Natural killer cell treated with Interleukin-12 subunit alpha and Interleukin-12 subunit beta and Interleukin-15 and Interleukin-18, amount 100 ng/mL, for 72 hours (primary cell): ENCODE measurements around the gene SORCS2. TPM values are rescaled to one million over a fixed set of nuclear protein-coding genes. Genes with fewer than 3 reads are reported as not detected.
"Not testable (repeated sequence)": the region's sequence is repeated elsewhere in the genome, so short reads cannot be mapped to it uniquely, and the experiment has no call there.

Source experiments
- ATAC-seq, 2 donors: fragments of 150-1000 bp; cut with Tn5 transposase in 1 of 2; sonication (Bioruptor Pico), chemical (Tn5 transposase) in 1 of 2; 2 replicates each; pipeline ENCODE4 v1.10.0; 2021
- DNase-seq: peaks from one replicate; pipeline ENCODE4 v3.0.0; 2022; ENCODE audit warnings: low spot score
- H3K27ac Mint-ChIP-seq, 2 donors: 1 replicate in 1 of 2; 2 replicates in 1 of 2; pipeline ENCODE4 v1.8.0; 2022; ENCODE audit warnings: mixed read lengths in 2 of 2, mild to moderate bottlenecking in 1 of 2, moderate library complexity in 1 of 2
- H3K27me3 Mint-ChIP-seq, 2 donors: 1 replicate in 1 of 2; 2 replicates in 1 of 2; pipeline ENCODE4 v1.8.0; 2022; ENCODE audit warnings: mixed read lengths in 2 of 2
- H3K36me3 Mint-ChIP-seq: one replicate; pipeline ENCODE4 v1.8.0; 2022; ENCODE audit warnings: mixed read lengths
- H3K4me1 Mint-ChIP-seq, 2 donors: 1 replicate in 1 of 2; 2 replicates in 1 of 2; pipeline ENCODE4 v1.8.0; 2022; ENCODE audit warnings: low read depth in 2 of 2, mixed read lengths in 2 of 2, mild to moderate bottlenecking in 1 of 2
- H3K4me3 Mint-ChIP-seq: one replicate; pipeline ENCODE4 v1.8.0; 2022; ENCODE audit warnings: mixed read lengths
- H3K9me3 Mint-ChIP-seq: 2 replicates; pipeline ENCODE4 v1.8.0; 2022; ENCODE audit warnings: mixed read lengths
- total RNA-seq, 2 donors: library from RNA; stranded (reverse); gene quantifications; one replicate each; pipeline ENCODE4 v1.2.3, GENCODE V29; 2022

Gene SORCS2
- total RNA-seq, 2 donors from 2014 or later = 0.17 to 0.21 TPM

DNA sequence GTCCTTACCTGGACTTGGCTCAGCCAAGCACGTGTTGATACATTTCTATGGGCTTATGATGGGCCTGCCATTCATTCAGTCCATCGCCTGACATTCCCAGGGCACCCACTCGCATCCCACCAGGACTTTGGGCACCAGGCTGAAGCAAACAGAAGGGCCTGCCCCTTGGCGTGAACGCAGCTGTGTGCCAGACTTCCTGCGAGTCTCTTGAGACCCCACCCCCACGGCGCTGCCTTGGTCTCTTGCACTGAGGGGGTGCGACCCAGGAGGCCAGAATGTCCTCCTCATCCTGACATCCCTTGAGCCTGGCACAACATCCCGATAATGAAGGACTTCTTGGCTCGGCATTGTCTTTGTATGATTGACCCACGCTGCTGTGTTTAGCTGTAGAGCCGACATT is 243.9 kb downstream of the SORCS2 start:
- no peak overlapping the region for H3K4me3 Mint-ChIP-seq
- DNase-seq = no peak
- H3K27me3 Mint-ChIP-seq = peaks cover 32 to 34% of the 10 kb centered on the region in 2 donors

DNA sequence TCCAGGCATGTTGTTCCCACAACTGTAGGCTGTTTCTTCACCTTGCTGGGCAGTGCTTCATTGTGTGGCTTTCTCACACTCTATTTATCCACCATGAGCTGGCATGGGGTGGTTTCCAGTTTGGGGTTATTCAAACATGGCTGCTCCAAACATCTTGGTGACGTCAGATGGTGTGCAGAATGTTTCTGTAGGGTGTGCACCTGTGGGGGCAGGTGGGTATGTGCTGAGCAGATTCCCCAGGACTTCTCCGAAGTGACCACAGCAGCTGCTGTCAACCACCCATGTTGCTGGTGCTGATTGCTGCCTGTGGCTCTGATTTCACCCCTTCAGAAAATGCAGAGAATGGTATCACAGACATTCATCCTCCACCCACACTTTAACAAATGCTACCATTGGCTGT is 247.4 kb downstream of the SORCS2 start:
- Mint-ChIP-seq H3K36me3 (no peaks in the 10 kb centered on the region), H3K27ac (no peak overlapping the region), H3K4me1 (peaks cover 10 to 17% of the 10 kb centered on the region in 2 donors), H3K27me3 (peaks cover 44 to 45% of the 10 kb centered on the region in 2 donors), H3K4me3 (no peak overlapping the region), H3K9me3 (no peaks in the 10 kb centered on the region)
- DNase-seq = no peak
- no peak for ATAC-seq

More for the DNA sequence above, 243.9 kb downstream of the SORCS2 start:
- no peak for ATAC-seq
- no peak overlapping the region for H3K27ac Mint-ChIP-seq
- H3K9me3 Mint-ChIP-seq = no peaks in the 10 kb centered on the region
- no peaks in the 10 kb centered on the region for H3K36me3 Mint-ChIP-seq
- H3K4me1 Mint-ChIP-seq = peaks cover 10 to 14% of the 10 kb centered on the region in 2 donors

DNA sequence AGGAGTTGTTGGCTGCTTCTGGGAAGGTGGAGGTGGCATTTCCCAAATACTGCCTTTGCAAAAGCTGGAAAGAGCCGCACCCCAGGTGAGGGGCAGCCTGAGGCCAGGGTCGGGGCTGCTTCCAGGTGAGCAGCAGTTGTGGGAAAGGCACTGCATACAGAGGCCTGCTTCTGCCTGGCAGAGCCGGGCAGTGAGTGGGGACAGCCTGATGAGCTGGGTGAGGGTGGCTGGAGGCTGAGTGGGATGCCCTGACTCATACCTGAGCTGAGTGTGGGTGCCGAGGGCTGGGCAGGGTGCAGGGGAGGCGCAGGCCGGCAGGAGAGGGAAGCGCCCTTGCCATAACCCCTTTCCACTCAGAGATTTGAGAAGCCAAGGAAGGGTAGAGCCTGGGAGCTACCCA is 248.9 kb downstream of the SORCS2 start:
- H3K4me1 Mint-ChIP-seq = peaks cover 0 to 6% of the 10 kb centered on the region in 2 donors
- H3K4me3 Mint-ChIP-seq = no peak overlapping the region
- peaks cover 43 to 49% of the 10 kb centered on the region in 2 donors for H3K27me3 Mint-ChIP-seq
- no peak for ATAC-seq
- no peaks in the 10 kb centered on the region for H3K36me3 Mint-ChIP-seq
- no peak overlapping the region for H3K27ac Mint-ChIP-seq
- DNase-seq = no peak
- no peaks in the 10 kb centered on the region for H3K9me3 Mint-ChIP-seq

DNA sequence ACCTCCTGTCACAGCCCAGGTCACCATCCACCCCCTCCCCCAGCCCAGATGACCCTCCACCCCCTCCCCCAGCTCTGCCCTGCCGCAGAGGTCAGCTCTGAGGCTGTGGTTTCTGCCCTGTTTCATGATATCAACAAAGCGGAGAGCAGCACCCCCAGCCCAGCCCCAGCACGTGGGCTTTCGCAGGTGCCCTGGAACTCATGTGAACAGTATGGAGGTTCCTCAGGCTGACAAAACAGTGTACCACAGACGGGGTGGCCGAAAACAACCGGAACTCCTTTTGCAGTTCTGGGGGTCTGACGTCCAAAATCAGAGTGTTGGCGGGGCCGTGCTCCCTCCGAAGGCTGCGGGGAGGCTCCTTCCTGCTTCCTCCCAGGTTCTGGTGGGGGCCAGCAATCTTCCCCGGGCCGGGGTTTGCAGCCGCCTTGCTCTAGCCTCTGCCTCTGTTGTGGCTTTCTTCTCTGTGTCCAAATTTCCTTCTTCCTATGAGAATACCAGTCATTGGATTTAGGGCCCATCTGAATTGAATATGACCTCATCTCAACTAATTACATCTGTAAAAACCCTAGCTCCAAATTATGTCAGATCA is 250.3 kb downstream of the SORCS2 start:
- Mint-ChIP-seq H3K27me3 (peaks cover 43 to 49% of the 10 kb centered on the region in 2 donors), H3K9me3 (no peaks in the 10 kb centered on the region), H3K4me3 (no peak overlapping the region), H3K4me1 (peaks cover 0 to 3% of the 10 kb centered on the region in 2 donors), H3K36me3 (no peaks in the 10 kb centered on the region), H3K27ac (no peak overlapping the region)
- DNase-seq (no peak), ATAC-seq (no peak)

DNA sequence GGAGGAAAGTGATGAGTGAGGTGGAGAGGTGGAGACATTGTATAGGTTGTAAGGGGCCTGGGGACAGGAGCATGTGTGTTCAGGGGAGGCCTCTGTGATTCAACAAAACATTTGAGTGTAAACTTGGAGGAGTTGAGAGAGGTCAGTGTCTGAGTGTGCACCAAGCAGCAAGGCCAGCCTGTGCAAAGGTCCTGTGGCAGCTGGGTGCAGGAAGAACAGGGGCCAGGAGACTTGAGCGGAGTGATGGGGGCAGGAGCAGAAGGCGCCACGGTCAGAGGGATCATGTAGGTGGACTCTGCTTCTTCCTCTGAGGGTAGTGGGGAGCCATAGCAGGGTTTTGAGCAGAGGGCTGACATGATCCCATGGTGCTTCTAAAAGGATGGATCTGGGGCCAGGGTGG is 252.0 kb downstream of the SORCS2 start:
- H3K9me3 Mint-ChIP-seq = no peaks in the 10 kb centered on the region
- no peak overlapping the region for H3K4me3 Mint-ChIP-seq
- peaks cover 32 to 33% of the 10 kb centered on the region in 2 donors for H3K27me3 Mint-ChIP-seq
- DNase-seq (no peak), ATAC-seq (no peak)
- no peaks in the 10 kb centered on the region for H3K36me3 Mint-ChIP-seq
- H3K27ac Mint-ChIP-seq = no peak overlapping the region
- peaks cover 0 to 3% of the 10 kb centered on the region in 2 donors for H3K4me1 Mint-ChIP-seq

DNA sequence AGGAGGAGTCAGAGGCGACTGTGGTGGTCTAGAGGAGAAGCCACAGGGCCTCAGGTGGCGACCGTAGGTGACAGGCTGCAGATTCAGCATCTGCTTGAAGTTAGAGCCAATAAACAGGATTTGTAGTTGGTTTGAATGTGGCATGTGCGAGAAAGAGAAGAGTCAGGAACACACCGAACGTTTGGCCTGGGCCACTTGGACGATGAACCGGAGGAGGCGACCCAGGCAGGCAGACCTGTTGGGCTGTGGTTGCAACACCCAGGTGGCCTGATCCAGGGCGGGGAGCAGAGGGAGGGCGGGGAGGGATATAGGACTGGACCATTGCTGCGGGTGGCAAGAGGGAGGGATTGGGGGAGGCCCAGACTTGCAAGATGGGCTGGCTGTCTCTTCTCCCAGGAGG is 252.4 kb downstream of the SORCS2 start:
- peaks cover 28% of the 10 kb centered on the region in 2 donors for H3K27me3 Mint-ChIP-seq
- no peak overlapping the region for H3K4me3 Mint-ChIP-seq
- DNase-seq (no peak), ATAC-seq (no peak)
- no peaks in the 10 kb centered on the region for H3K9me3 Mint-ChIP-seq
- peaks cover 0 to 3% of the 10 kb centered on the region in 2 donors for H3K4me1 Mint-ChIP-seq
- H3K27ac Mint-ChIP-seq = no peak overlapping the region
- H3K36me3 Mint-ChIP-seq = no peaks in the 10 kb centered on the region

DNA sequence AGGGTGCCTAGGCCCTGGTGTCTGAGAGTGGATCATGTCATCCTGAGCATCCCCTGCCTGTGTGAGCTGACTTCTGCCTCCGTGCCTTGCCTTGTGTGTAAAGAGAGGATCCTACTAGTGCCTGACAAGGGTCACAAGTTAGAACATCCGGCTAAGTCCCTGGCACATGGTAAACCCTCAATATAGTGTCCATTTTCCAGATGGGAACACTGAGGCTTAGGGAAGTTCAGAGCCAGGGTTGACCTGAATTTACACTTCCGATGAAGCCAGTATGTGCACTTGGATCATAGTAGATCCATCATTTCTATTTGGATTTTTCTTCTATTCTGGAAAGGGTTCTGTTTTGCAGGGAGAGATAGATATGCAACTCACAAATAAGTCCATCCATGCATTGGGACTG is 254.9 kb downstream of the SORCS2 start:
- H3K36me3 Mint-ChIP-seq = no peaks in the 10 kb centered on the region
- H3K27me3 Mint-ChIP-seq = peaks cover 14 to 21% of the 10 kb centered on the region in 2 donors
- ATAC-seq (no peak), DNase-seq (no peak)
- H3K9me3 Mint-ChIP-seq = no peaks in the 10 kb centered on the region
- no peak overlapping the region for H3K27ac Mint-ChIP-seq
- H3K4me3 Mint-ChIP-seq = no peak overlapping the region
- peaks cover 0 to 3% of the 10 kb centered on the region in 2 donors for H3K4me1 Mint-ChIP-seq

DNA sequence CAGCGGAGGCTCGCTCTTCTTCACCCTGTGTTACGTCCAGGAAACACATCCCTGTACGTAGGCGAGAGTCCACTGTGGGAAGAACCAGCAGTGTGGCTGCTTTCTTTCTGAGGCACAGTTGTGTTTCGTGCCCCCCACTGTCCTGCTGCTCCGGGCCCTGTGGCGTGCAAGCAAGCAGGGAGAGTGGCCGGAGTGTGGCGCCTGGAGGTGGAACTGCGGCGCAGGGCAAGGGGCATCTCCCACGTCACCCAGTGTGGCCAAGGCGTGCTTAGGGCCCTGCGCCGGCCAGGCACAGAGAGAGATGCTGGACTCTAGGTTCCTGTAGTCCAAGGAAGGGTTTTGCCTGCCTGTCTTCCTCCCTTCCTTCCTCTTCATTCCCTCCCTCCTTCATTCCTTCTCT is 255.7 kb downstream of the SORCS2 start:
- Mint-ChIP-seq H3K36me3 (no peaks in the 10 kb centered on the region), H3K27me3 (peaks cover 14 to 18% of the 10 kb centered on the region in 2 donors), H3K4me1 (no peaks in the 10 kb centered on the region), H3K27ac (no peak overlapping the region), H3K4me3 (no peak overlapping the region), H3K9me3 (no peaks in the 10 kb centered on the region)
- DNase-seq (no peak), ATAC-seq (no peak)

DNA sequence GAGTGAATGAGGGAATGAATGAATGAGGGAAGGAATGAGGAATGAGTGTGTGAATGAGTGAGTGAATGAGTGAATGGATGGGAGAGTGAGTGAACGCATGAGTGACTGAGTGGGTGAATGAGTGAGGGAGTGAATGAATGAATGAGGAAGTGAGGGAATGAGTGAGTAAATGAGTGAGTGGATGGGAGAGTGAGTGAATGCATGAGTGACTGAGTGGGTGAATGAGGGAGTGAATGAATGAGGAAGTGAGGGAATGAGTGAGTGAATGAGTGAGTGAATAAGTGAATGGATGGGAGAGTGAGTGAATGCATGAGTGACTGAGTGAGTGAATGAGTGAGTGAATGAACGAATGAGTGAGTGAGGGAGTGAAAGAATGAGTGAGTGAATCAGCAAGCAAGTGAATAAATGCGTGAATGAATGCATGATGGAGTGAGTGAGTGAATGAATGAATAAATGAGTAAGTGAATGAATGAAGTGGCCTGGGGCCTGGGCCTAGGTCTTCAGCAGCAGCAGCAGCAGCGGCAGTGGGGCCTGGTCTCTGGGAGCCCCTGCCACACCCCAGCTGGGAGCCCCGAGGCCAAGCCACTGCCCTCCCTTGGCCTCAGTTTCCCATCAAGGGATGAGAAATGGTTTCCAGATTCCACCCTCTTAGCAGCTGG is 258.6 kb downstream of the SORCS2 start:
- ATAC-seq (no peak), DNase-seq (no peak)
- no peak overlapping the region for H3K27ac Mint-ChIP-seq
- H3K4me1 Mint-ChIP-seq = no peaks in the 10 kb centered on the region
- no peak overlapping the region for H3K4me3 Mint-ChIP-seq
- peaks cover 0 to 4% of the 10 kb centered on the region in 2 donors for H3K27me3 Mint-ChIP-seq
- no peaks in the 10 kb centered on the region for H3K36me3 Mint-ChIP-seq
- H3K9me3 Mint-ChIP-seq = no peaks in the 10 kb centered on the region

DNA sequence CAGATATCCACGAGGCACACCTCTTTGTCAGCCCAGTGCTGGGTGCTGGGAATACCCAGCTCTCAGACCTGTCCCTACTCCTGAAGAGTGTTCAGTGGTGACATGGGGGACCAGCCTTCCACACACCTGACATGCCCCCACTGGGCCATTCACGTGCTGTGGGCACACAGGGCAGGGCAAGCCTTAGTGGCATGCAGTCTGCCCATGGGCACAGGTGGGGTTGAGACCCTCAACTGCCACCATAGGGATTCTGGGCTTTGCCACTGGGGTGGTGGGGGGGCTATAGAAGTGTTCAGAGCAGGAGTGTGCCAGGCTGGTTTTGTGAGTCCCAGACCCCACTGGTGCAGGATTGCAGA is 259.1 kb downstream of the SORCS2 start:
- ATAC-seq = peak in 1 of 2 donors; percentile 45
- no peak overlapping the region for H3K4me3 Mint-ChIP-seq
- no peaks in the 10 kb centered on the region for H3K36me3 Mint-ChIP-seq
- peaks cover 0 to 4% of the 10 kb centered on the region in 2 donors for H3K27me3 Mint-ChIP-seq
- no peaks in the 10 kb centered on the region for H3K9me3 Mint-ChIP-seq
- no peak for DNase-seq
- no peak overlapping the region for H3K27ac Mint-ChIP-seq
- no peaks in the 10 kb centered on the region for H3K4me1 Mint-ChIP-seq

DNA sequence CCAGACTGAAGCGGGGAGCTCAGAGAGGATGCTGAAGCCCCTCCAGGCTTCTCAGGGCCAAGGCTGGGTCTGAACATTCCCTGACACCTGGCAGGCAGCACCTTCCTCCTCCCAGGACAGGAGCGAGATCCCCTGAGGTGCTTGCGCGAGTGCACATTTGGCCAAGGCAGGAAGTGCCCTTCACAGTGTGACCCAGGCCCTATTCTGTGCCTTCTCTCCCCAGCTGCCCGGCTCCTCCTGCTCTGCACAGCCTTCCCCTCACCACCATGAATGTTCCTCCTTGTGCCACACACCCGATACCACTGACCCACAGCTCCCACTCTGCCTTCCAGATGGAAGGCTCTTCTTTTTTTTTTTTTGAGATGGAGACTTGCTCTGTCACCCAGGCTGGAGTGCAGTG is 259.5 kb downstream of the SORCS2 start:
- Mint-ChIP-seq H3K4me1 (no peaks in the 10 kb centered on the region), H3K27ac (no peak overlapping the region), H3K27me3 (peaks cover 0 to 4% of the 10 kb centered on the region in 2 donors), H3K4me3 (no peak overlapping the region), H3K9me3 (no peaks in the 10 kb centered on the region), H3K36me3 (no peaks in the 10 kb centered on the region)
- DNase-seq (no peak), ATAC-seq (no peak)

DNA sequence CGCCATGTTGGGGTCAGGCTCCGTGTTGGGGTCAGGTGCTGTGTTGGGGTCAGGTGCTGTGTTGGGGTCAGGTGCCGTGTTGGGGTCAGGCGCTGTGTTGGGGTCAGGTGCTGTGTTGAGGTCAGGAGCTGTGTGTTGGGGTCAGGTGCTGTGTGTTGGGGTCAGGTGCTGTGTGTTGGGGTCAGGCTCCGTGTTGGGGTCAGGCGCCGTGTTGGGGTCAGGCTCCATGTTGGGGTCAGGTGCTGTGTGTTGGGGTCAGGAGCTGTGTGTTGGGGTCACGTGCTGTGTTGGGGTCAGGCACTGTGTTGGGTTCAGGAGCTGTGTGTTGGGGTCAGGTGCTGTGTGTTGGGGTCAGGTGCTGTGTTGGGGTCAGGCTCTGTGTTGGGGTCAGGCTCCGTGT is 260.5 kb downstream of the SORCS2 start:
- H3K4me1 Mint-ChIP-seq, DNase-seq, H3K4me3 Mint-ChIP-seq, ATAC-seq, H3K36me3 Mint-ChIP-seq, H3K27me3 Mint-ChIP-seq, H3K9me3 Mint-ChIP-seq, H3K27ac Mint-ChIP-seq: not testable (repeated sequence)

DNA sequence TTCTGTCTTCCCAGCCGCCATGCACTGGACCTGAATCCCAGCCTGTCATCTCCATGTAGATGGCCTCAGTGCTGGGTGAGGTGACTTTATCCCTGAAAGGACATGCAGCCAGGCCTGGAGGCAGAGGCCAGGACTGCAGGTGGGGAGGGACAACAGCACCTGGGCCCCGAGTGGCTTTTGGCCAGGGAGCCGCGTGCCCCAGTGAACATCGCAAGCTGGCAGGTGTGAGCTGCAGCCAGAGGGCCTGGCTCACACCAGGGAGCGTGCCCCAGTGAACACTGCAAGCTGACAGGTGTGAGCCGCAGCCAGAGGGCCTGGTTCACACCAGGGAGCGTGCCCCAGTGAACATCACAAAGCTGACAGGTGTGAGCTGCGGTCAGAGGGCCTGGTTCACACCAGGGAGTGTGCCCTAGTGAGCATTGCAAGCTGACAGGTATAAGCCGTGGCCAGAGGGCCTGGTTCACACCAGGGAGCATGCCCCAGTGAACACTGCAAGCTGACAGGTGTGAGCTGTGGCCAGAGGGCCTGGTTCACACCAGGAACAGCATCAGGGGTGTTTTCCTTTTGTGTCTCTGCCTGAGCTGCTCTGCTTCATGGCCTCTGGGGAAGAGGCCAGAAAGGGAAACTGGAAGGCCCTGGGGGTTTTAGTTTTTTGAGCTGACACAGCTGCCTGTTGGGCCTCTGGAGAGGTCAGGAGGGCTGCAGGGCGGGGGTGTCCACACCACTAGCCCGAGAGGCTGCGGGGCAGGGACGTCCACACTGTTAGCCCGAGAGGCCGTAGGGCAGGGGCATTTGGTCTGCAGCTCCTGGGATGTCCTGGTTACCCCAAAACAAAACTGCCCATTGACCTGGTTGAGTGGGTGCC is 265.1 kb downstream of the SORCS2 start:
- DNase-seq (no peak), ATAC-seq (no peak)
- Mint-ChIP-seq H3K9me3 (no peaks in the 10 kb centered on the region), H3K27ac (no peak overlapping the region), H3K4me1 (no peaks in the 10 kb centered on the region), H3K27me3 (peaks cover 7 to 10% of the 10 kb centered on the region in 2 donors), H3K36me3 (no peaks in the 10 kb centered on the region), H3K4me3 (no peak overlapping the region)

DNA sequence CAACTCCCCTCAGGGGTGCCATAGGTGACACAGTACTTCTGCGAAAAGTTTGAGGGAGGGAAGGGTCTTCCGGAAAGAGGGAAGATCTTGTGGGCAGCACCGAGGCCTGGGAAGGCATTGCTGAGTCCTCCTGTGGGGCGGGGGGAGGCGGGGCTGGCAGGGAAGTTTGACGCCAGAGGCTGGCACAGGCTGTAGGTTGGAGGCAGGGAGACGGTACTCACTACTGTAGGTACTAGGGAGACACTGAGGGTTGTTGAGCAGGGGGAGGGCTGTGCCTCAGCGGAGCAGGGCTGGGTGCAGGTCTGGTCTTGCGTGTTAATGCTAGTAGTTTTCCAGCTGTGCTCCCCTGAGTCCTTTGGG is 265.7 kb downstream of the SORCS2 start:
- ATAC-seq (no peak), DNase-seq (no peak)
- Mint-ChIP-seq H3K27ac (no peak overlapping the region), H3K27me3 (peaks cover 9 to 10% of the 10 kb centered on the region in 2 donors), H3K4me3 (no peak overlapping the region), H3K9me3 (no peaks in the 10 kb centered on the region), H3K36me3 (no peaks in the 10 kb centered on the region), H3K4me1 (no peaks in the 10 kb centered on the region)
